DND-41 (cell line): ENCODE data around the gene FEM1C.

ENCODE experiments used
- ATAC-seq: fragments of 200-7000 bp; cut with Tn5 transposase; 3 replicates; pipeline ENCODE4 v1.9.1; 2021; ENCODE audit warnings: low read depth; ENCODE audit not compliant: insufficient read depth
- DNase-seq: peaks from one replicate; pipeline ENCODE4 v3.0.0-alpha.2; 2020
- H2AFZ ChIP-seq: 2 replicates; pipeline ENCODE4 v1.6.0; 2012; ENCODE audit warnings: low read depth, low read length
- H3K27ac ChIP-seq: 2 replicates; pipeline ENCODE4 v1.5.1; 2012; ENCODE audit warnings: low read length, inconsistent platforms
- H3K27me3 ChIP-seq: fragments of 200-600 bp; sonication (generic); 2 replicates; pipeline ENCODE4 v1.6.0; 2012; ENCODE audit warnings: low read length, mild to moderate bottlenecking, inconsistent platforms; ENCODE audit not compliant: insufficient read depth, poor library complexity
- H3K36me3 ChIP-seq: 2 replicates; pipeline ENCODE4 v1.5.1; 2012; ENCODE audit warnings: low read length, inconsistent platforms; ENCODE audit not compliant: insufficient read depth
- H3K4me1 ChIP-seq: 2 replicates; pipeline ENCODE4 v1.5.1; 2012; ENCODE audit warnings: mild to moderate bottlenecking, low read length; ENCODE audit not compliant: insufficient read depth
- H3K4me2 ChIP-seq: 2 replicates; pipeline ENCODE4 v1.6.0; 2012; ENCODE audit warnings: mild to moderate bottlenecking, moderate library complexity, low read length, inconsistent platforms; ENCODE audit not compliant: insufficient read depth
- H3K4me3 ChIP-seq, 2 experiments: fragments of 200-600 bp in 1 of 2; shearing (Covaris generic) in 1 of 2; 2 replicates each; pipeline ENCODE4 v1.5.1; 2012 to 2016; ENCODE audit warnings: inconsistent platforms in 2 of 2, low read length in 2 of 2, mild to moderate bottlenecking in 2 of 2, low read depth in 1 of 2, moderate library complexity in 1 of 2
- H3K79me2 ChIP-seq: 2 replicates; pipeline ENCODE4 v1.6.0; 2012; ENCODE audit warnings: low read length, inconsistent platforms; ENCODE audit not compliant: insufficient read depth
- H3K9ac ChIP-seq: 2 replicates; pipeline ENCODE4 v1.6.0; 2012; ENCODE audit warnings: low read depth, mild to moderate bottlenecking, inconsistent platforms, low read length, moderate library complexity
- H3K9me3 ChIP-seq: 2 replicates; pipeline ENCODE4 v1.5.1; 2012; ENCODE audit warnings: low read length, moderate library complexity, mild to moderate bottlenecking, inconsistent platforms; ENCODE audit not compliant: insufficient read depth, severe bottlenecking
- H4K20me1 ChIP-seq: 2 replicates; pipeline ENCODE4 v1.6.0; 2012; ENCODE audit warnings: low read length; ENCODE audit not compliant: insufficient read depth
- EZH2 ChIP-seq: IDR thresholded peaks from 3 replicates; pipeline ENCODE4 v1.6.1; 2012; ENCODE audit warnings: borderline replicate concordance, low read depth, mild to moderate bottlenecking, moderate library complexity, low read length, inconsistent platforms; ENCODE audit not compliant: severe bottlenecking
- TF ChIP-seq, protein P1 (sequence below): IDR thresholded peaks from 2 replicates; pipeline ENCODE4 v1.5.1; 2012; ENCODE audit warnings: borderline replicate concordance, low read length, moderate library complexity, mild to moderate bottlenecking; ENCODE audit not compliant: poor library complexity, severe bottlenecking; ENCODE audit errors: extremely low read depth

The FEM1C gene

DNA sequence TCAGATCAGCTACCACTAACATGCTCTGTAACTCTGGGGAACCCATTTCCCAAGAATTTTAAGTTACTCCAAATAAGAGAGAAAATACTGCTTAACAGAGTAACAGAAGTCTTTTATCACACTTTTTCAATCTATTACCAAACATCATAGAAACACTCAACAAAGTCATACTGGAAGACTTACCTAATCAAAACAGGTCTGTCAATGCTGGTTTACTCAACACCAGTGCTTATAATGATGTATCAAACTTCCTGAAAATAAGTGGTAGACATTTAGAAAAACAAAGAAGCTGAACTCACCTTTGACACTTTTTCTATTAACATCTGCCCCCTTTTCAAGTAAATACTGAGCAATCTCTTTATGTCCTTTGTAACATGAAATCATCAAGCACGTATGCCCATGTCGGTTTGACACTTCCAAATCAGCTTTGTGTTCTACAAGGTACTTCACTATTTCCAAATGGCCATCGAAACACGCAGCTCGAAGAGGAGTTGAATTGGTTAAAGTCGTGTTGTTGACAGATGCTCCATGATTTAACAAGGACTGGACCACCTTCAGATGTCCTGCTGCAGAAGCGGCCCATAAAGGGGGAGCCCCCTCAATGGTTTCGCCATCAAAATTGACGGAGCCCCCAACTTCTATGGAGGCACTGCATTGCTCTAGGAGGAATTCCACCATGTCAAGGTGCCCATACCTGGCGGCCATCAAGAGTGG lies 1.8 kb downstream of the FEM1C start:
- DNase-seq: no peak
- no peak for ATAC-seq
- Histone ChIP-seq H3K4me3 (peak overlapping the region; percentile 84 to 87), H3K36me3 (peaks cover 57% of the 10 kb centered on the region), H3K27ac (peak overlapping the region; percentile 86), H3K4me1 (peaks cover 63% of the 10 kb centered on the region), H4K20me1 (peaks cover 56% of the 10 kb centered on the region), H3K27me3 (no peaks in the 10 kb centered on the region), H3K9me3 (peaks cover 16% of the 10 kb centered on the region), H2AFZ (no peak overlapping the region), H3K9ac (peak overlapping the region; percentile 96), H3K79me2 (peaks cover 68% of the 10 kb centered on the region), H3K4me2 (peak overlapping the region; percentile 85)
- TF ChIP-seq EZH2: no peak
- TF ChIP-seq, protein P1, sequence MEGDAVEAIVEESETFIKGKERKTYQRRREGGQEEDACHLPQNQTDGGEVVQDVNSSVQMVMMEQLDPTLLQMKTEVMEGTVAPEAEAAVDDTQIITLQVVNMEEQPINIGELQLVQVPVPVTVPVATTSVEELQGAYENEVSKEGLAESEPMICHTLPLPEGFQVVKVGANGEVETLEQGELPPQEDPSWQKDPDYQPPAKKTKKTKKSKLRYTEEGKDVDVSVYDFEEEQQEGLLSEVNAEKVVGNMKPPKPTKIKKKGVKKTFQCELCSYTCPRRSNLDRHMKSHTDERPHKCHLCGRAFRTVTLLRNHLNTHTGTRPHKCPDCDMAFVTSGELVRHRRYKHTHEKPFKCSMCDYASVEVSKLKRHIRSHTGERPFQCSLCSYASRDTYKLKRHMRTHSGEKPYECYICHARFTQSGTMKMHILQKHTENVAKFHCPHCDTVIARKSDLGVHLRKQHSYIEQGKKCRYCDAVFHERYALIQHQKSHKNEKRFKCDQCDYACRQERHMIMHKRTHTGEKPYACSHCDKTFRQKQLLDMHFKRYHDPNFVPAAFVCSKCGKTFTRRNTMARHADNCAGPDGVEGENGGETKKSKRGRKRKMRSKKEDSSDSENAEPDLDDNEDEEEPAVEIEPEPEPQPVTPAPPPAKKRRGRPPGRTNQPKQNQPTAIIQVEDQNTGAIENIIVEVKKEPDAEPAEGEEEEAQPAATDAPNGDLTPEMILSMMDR: no peak

- Histone ChIP-seq H3K9ac (peak overlapping the region; percentile 96), H3K36me3 (peaks cover 60% of the 10 kb centered on the region), H4K20me1 (peaks cover 59% of the 10 kb centered on the region), H3K27ac (no peak overlapping the region; the same call in 1 of the 2 replicates), H3K9me3 (peaks cover 16% of the 10 kb centered on the region), H3K4me3 (peak overlapping the region; percentile 84 to 87; a peak in 3 of 4 replicates), H3K79me2 (peaks cover 75% of the 10 kb centered on the region), H3K4me2 (peak overlapping the region; percentile 85), H3K4me1 (peaks cover 66% of the 10 kb centered on the region), H2AFZ (no peak overlapping the region), H3K27me3 (no peaks in the 10 kb centered on the region)
- no peak for DNase-seq
- ATAC-seq: no peak
- TF ChIP-seq, protein P1: no peak
- TF ChIP-seq EZH2: no peak
Measured at GRCh38 chr5:115542086-115542485, 2.5 kb downstream of the FEM1C start.

DNA sequence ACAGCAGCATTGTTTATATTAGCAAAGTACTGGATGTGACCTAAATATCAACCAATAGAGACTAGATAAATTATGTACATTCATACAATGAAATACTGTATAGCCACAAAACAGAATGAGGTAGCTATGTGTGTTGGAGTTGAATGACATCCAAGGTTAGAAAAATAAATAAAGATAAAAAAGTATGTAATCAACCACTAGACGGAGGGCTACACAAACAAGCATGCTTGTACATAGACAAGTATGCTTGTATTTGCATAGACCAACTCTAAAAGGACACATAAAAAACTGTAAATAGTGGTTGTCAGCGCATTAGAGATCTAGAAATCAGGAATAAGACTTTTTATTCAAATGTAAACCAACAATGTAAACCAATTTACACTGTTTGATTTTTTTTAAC lies 3.0 kb downstream of the FEM1C start:
- DNase-seq (no peak), ATAC-seq (no peak)
- Histone ChIP-seq H3K27me3 (no peaks in the 10 kb centered on the region), H3K4me2 (peak overlapping the region; percentile 85), H3K79me2 (peaks cover 80% of the 10 kb centered on the region), H3K4me3 (peak overlapping the region; percentile 84 to 87; a peak in 3 of 4 replicates), H4K20me1 (peaks cover 64% of the 10 kb centered on the region), H3K27ac (no peak overlapping the region), H2AFZ (no peak overlapping the region), H3K9ac (peak overlapping the region; percentile 96), H3K4me1 (peaks cover 71% of the 10 kb centered on the region), H3K36me3 (peaks cover 65% of the 10 kb centered on the region), H3K9me3 (peaks cover 16% of the 10 kb centered on the region)
- TF ChIP-seq, protein P1: no peak
- TF ChIP-seq EZH2: no peak
